ENCODE data around the gene GADL1.

Gene GADL1

DNA sequence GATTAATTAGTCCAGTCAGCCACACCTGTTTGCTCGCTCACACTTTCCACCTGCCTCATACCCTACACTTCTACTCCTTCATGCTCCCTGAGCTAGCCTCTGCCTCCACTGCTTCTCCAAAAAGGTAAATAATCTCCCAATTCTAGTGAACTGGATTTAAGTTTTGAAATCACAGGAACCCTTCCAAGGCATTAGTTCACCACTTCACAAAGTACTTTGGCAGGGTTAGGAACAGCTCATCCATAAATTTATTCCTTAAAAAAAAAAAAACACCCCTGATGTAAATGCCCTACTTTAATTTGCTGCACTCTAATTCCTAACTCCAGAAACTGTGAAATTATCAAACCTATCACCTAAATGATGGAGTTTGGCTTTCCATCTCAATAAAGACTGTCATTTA lies 58.3 kb downstream of the GADL1 start:
- no peak for DNase-seq (ENCODE audit: low spot score)
- TF ChIP-seq, protein P1, sequence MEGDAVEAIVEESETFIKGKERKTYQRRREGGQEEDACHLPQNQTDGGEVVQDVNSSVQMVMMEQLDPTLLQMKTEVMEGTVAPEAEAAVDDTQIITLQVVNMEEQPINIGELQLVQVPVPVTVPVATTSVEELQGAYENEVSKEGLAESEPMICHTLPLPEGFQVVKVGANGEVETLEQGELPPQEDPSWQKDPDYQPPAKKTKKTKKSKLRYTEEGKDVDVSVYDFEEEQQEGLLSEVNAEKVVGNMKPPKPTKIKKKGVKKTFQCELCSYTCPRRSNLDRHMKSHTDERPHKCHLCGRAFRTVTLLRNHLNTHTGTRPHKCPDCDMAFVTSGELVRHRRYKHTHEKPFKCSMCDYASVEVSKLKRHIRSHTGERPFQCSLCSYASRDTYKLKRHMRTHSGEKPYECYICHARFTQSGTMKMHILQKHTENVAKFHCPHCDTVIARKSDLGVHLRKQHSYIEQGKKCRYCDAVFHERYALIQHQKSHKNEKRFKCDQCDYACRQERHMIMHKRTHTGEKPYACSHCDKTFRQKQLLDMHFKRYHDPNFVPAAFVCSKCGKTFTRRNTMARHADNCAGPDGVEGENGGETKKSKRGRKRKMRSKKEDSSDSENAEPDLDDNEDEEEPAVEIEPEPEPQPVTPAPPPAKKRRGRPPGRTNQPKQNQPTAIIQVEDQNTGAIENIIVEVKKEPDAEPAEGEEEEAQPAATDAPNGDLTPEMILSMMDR (IDR thresholded peaks at IDR 0.05; ENCODE audit: extremely low read depth, insufficient read depth, missing control alignments), result no peak
- in situ Hi-C loops (cut with MboI; ENCODE audit: low pct_unique_long_range_greater_than_20kb, low sequenced_read_pairs, unreplicated experiment), result no loop called here

DNA sequence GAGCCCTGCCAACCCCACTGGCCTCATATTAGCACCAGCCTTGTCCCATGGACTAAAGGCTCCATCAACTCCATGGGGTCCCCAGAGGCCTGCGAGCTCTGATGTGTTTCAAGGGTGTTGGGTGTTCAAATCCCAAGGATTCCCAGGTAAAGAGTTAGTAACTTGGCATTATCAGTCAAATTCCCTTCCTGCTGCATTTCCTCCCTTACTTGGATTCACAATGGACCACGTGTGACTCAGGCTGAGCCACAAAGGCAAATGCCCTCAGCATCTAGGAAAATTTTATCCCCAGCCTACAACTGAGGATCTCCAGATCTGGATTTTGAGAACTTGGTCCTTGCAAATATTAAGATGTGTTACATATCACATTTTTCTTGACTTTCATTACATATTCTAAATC lies 58.8 kb downstream of the GADL1 start:
- no peak for DNase-seq (ENCODE audit: low spot score)
- TF ChIP-seq, protein P1 (IDR thresholded peaks at IDR 0.05; ENCODE audit: extremely low read depth, insufficient read depth, missing control alignments), result no peak
- in situ Hi-C loops (cut with MboI; ENCODE audit: low pct_unique_long_range_greater_than_20kb, low sequenced_read_pairs, unreplicated experiment), result no loop called here

DNA sequence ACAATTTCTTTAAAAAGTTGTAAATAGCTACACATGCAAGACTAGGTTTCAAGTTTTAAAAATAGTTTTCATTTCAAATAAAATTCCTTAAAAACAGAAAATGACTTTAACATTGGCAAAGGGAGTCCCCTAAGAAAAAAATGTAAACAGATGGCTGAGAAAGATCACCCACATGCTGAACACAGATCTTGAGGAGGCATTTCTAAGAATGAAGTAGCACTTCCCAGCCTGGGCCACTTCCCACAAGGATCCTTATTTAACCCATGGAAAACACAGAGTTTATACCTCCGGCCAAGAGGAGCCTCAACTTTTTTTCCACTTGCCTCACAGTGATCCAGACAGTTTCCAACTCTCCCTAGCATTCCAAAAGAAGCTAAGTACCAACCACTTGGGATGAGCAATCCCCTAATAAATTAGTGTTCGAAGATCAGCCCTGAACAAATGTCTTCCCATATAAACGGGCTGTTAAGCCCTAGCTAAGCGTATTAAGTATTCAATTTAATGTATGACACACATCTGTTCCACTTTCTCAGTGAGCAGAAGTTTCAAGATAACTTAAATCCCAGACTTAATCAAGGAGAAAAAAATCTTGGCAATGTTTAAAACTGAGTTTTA lies 61.4 kb downstream of the GADL1 start:
- TF ChIP-seq, protein P1 (IDR thresholded peaks at IDR 0.05; ENCODE audit: extremely low read depth, insufficient read depth, missing control alignments), result no peak
- in situ Hi-C loops (cut with MboI; ENCODE audit: low pct_unique_long_range_greater_than_20kb, low sequenced_read_pairs, unreplicated experiment), result no loop called here
- DNase-seq (ENCODE audit: low spot score), result no peak

DNA sequence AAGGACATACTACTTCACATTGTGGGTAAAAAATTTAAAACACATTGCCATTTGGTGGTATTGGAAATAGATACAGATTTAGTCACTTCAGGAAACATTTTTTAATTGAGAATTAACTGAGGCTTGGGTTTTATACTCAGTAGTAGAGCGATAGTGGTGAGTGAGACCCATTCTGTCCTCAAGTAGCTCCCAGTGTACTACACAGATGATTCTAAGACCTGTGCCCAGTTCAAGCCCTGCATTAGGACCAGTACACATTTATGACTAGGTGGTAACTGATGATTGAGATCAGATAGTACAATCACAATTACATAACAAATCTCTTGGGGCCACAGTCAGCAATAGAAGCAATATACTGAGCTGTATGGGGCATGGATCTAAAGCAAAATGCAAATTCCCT lies 67.4 kb downstream of the GADL1 start:
- DNase-seq (ENCODE audit: low spot score), result no peak
- in situ Hi-C loops (cut with MboI; ENCODE audit: low pct_unique_long_range_greater_than_20kb, low sequenced_read_pairs, unreplicated experiment), result no loop called here
- TF ChIP-seq, protein P1 (IDR thresholded peaks at IDR 0.05; ENCODE audit: extremely low read depth, insufficient read depth, missing control alignments), result no peak

DNA sequence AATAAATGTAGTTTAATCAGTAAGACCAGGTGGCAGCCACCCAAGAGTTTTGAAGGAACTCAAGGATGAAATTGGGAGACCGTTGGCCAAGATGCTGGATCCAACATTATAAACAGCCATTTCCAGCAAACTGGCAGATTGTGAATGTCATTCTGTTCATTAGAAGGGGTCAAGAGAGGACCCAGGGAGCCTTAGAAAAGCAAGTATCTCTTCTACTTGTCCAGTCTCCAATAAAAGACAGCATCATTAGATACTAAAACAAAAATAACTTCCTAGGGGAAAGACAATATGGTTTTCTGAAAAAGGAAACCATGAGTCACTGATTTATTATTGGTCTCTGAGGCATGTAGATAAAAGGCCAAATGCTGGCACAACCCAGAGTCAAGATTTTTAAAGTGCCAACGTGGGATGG lies 67.9 kb downstream of the GADL1 start:
- no peak for DNase-seq (ENCODE audit: low spot score)
- TF ChIP-seq, protein P1 (IDR thresholded peaks at IDR 0.05; ENCODE audit: extremely low read depth, insufficient read depth, missing control alignments), result no peak
- in situ Hi-C loops (cut with MboI; ENCODE audit: low pct_unique_long_range_greater_than_20kb, low sequenced_read_pairs, unreplicated experiment), result no loop called here

DNA sequence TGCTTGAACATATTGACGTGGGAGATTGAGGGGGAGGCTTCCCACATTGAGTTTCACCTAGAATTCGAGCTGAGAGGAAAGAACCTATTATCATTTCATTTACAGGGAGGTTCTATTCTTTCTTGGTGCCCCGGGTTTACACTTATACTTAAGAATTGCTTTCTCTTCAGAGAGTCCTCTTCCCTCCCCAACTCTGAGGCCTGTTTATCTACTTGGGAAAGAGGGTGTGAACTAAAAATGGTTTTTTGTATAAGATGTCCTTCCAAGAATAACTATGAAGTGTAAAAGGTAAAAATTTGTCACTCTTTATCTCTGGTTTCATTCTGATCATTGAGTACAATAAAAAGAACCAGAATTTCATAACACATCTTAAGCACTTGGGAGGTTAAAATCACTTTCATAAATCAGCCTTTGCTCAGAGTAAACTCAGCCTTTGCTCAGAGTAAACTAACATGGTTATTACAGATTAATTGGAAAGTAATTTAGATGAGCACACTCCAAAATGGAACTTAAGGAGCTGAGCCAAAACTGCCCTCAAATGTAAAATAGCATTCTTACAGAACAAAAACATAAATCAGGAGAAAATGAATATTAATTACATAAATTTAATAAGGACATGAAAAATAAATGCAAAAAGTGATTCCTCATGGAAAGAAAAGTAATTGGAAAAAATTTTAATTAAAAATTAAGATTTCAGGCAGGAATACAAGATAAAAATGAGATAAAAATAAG lies 75.2 kb downstream of the GADL1 start:
- TF ChIP-seq, protein P1 (IDR thresholded peaks at IDR 0.05; ENCODE audit: extremely low read depth, insufficient read depth, missing control alignments), result no peak
- no peak for DNase-seq (ENCODE audit: low spot score)
- in situ Hi-C loops (cut with MboI; ENCODE audit: low pct_unique_long_range_greater_than_20kb, low sequenced_read_pairs, unreplicated experiment), result no loop called here
